ENCODE data around the gene AKAIN1. TPM values are rescaled to one million over a fixed set of nuclear protein-coding genes. Genes with fewer than 3 reads are reported as not detected.

Gene AKAIN1
- total and polyA plus RNA-seq, 2 donors (not counting 1 experiment from before 2014, with no cell fraction given) = not detected

GRCh38 chr18:5150894-5151293 is 46.2 kb downstream of the AKAIN1 start:
- Histone ChIP-seq H4K20me1 (ENCODE audit: control insufficient read depth, insufficient read depth, low read length, poor library complexity, severe bottlenecking) (no peaks in the 10 kb centered on the region), H2AFZ (ENCODE audit: insufficient read depth, low read depth, low read length, poor library complexity, severe bottlenecking) (no peak overlapping the region), H3K4me1 (ENCODE audit: control insufficient read depth in 2 of 2, insufficient read depth in 2 of 2, low read length in 2 of 2) (no peaks in the 10 kb centered on the region), H3K79me2 (ENCODE audit: control insufficient read depth, insufficient read depth, low read length) (no peaks in the 10 kb centered on the region), H3K27me3 (replicated peaks in 1 of 4; ENCODE audit: control extremely low read depth in 1 of 4, control insufficient read depth in 3 of 4, insufficient read depth in 4 of 4, low read length in 3 of 4) (no peaks in the 10 kb centered on the region), H3K4me2 (replicated peaks; ENCODE audit: low read depth, low read length, poor library complexity, severe bottlenecking) (no peak overlapping the region), H3K27ac (ENCODE audit: low read length in 2 of 2) (no peak overlapping the region), H3K4me3 (ENCODE audit: control extremely low read depth in 1 of 5, extremely low read depth in 1 of 5, insufficient read depth in 1 of 5, low read depth in 2 of 5, low read length in 4 of 5) (no peak overlapping the region), H3K9ac (ENCODE audit: low read length) (no peak overlapping the region), H3K36me3 (replicated peaks in 1 of 2; ENCODE audit: control extremely low read depth in 1 of 2, control insufficient read depth in 1 of 2, extremely low read depth in 1 of 2, insufficient read depth in 2 of 2, low read length in 1 of 2) (no peaks in the 10 kb centered on the region), H3K9me3 (ENCODE audit: control extremely low read depth in 1 of 3, control insufficient read depth in 2 of 3, insufficient read depth in 1 of 3, low read length in 2 of 3) (no peaks in the 10 kb centered on the region)
- CTCF ChIA-PET = no interaction called here
- no CpG with 5 or more reads among the region's 1 CpG for WGBS (ENCODE audit: insufficient coverage)
- no peaks in the 10 kb centered on the region for H3K4me1 Mint-ChIP-seq
- no peak for ATAC-seq (ENCODE audit: low read depth)
- H3K4me3 Mint-ChIP-seq = no peak overlapping the region
- intact Hi-C loops (cut with micrococcal nuclease) = no loop called here
- no peak for DNase-seq
- H3K27me3 Mint-ChIP-seq = peaks cover 3% of the 10 kb centered on the region
- TF ChIP-seq, protein P1, sequence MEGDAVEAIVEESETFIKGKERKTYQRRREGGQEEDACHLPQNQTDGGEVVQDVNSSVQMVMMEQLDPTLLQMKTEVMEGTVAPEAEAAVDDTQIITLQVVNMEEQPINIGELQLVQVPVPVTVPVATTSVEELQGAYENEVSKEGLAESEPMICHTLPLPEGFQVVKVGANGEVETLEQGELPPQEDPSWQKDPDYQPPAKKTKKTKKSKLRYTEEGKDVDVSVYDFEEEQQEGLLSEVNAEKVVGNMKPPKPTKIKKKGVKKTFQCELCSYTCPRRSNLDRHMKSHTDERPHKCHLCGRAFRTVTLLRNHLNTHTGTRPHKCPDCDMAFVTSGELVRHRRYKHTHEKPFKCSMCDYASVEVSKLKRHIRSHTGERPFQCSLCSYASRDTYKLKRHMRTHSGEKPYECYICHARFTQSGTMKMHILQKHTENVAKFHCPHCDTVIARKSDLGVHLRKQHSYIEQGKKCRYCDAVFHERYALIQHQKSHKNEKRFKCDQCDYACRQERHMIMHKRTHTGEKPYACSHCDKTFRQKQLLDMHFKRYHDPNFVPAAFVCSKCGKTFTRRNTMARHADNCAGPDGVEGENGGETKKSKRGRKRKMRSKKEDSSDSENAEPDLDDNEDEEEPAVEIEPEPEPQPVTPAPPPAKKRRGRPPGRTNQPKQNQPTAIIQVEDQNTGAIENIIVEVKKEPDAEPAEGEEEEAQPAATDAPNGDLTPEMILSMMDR (IDR thresholded peaks at IDR 0.05) = no peak
- no peak for TF ChIP-seq EZH2 (IDR thresholded peaks at IDR 0.05; ENCODE audit: borderline replicate concordance, insufficient read depth, low read depth, low read length, poor library complexity, severe bottlenecking)
- POLR2A ChIA-PET = no interaction called here
- H3K27ac Mint-ChIP-seq = no peak overlapping the region
- no peaks in the 10 kb centered on the region for H3K9me3 Mint-ChIP-seq (ENCODE audit: insufficient read depth)

- TF ChIP-seq, protein P1 (IDR thresholded peaks at IDR 0.05) = no peak
- no peak for TF ChIP-seq EZH2 (IDR thresholded peaks at IDR 0.05; ENCODE audit: borderline replicate concordance, insufficient read depth, low read depth, low read length, poor library complexity, severe bottlenecking)
- H3K27ac ChIP-seq (ENCODE audit: low read length in 2 of 2) = no peak overlapping the region
- no CpG with 5 or more reads among the region's 4 CpGs for WGBS (ENCODE audit: insufficient coverage)
- CTCF ChIA-PET = no interaction called here
- H3K9ac ChIP-seq (ENCODE audit: low read length) = no peak overlapping the region
- Mint-ChIP-seq H3K4me3 (no peak overlapping the region), H3K4me1 (no peaks in the 10 kb centered on the region), H3K27ac (no peak overlapping the region), H3K27me3 (peaks cover 11% of the 10 kb centered on the region), H3K9me3 (ENCODE audit: insufficient read depth) (no peaks in the 10 kb centered on the region)
- no peaks in the 10 kb centered on the region for H3K27me3 ChIP-seq (replicated peaks in 1 of 4; ENCODE audit: control extremely low read depth in 1 of 4, control insufficient read depth in 3 of 4, insufficient read depth in 4 of 4, low read length in 3 of 4)
- H3K4me1 ChIP-seq (ENCODE audit: control insufficient read depth in 2 of 2, insufficient read depth in 2 of 2, low read length in 2 of 2) = no peaks in the 10 kb centered on the region
- no peak overlapping the region for H3K4me3 ChIP-seq (ENCODE audit: control extremely low read depth in 1 of 5, extremely low read depth in 1 of 5, insufficient read depth in 1 of 5, low read depth in 2 of 5, low read length in 4 of 5)
- ATAC-seq (ENCODE audit: low read depth) (no peak), DNase-seq (no peak)
- H3K4me2 ChIP-seq (replicated peaks; ENCODE audit: low read depth, low read length, poor library complexity, severe bottlenecking) = no peak overlapping the region
- intact Hi-C loops (cut with micrococcal nuclease) = no loop called here
- no peaks in the 10 kb centered on the region for H4K20me1 ChIP-seq (ENCODE audit: control insufficient read depth, insufficient read depth, low read length, poor library complexity, severe bottlenecking)
- no peaks in the 10 kb centered on the region for H3K36me3 ChIP-seq (replicated peaks in 1 of 2; ENCODE audit: control extremely low read depth in 1 of 2, control insufficient read depth in 1 of 2, extremely low read depth in 1 of 2, insufficient read depth in 2 of 2, low read length in 1 of 2)
- POLR2A ChIA-PET = no interaction called here
- H2AFZ ChIP-seq (ENCODE audit: insufficient read depth, low read depth, low read length, poor library complexity, severe bottlenecking) = no peak overlapping the region
- H3K79me2 ChIP-seq (ENCODE audit: control insufficient read depth, insufficient read depth, low read length) = no peaks in the 10 kb centered on the region
- H3K9me3 ChIP-seq (ENCODE audit: control extremely low read depth in 1 of 3, control insufficient read depth in 2 of 3, insufficient read depth in 1 of 3, low read length in 2 of 3) = no peaks in the 10 kb centered on the region
Measured at GRCh38 chr18:5146093-5146492, 51.0 kb downstream of the AKAIN1 start.
